ENCODE measurements around the gene AMH. TPM values are rescaled to one million over a fixed set of nuclear protein-coding genes. Genes with fewer than 3 reads are reported as not detected.

Gene AMH
- total and polyA plus RNA-seq, 2 of the 13 experiments (the other 11 are each of a cell fraction or from before 2014, with no cell fraction given), result 0.03 to 0.18 TPM

DNA sequence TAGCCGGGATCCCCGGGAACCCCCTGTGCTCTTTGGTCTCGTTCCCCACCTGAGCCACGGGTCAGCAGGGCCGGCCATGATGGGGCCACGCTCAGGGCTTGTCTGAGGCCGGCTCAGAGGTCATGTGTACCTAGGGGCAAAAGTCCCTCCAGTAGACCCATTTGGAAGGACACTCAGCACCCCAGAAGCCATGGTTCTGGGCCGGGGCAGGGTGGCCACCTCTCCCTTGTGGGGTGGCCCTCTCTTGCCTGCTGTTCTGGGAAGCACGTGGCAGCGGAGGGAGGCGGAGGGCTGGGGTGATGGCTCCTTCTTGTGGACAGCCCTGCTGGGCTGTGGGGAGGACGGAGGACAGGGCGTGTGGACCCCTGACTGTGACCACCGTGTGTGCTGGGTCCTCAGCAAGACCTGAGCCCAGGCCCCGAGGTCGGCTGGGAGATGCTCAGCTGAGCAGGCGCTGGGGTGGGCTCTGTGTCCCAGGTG, 39.3 kb downstream of the AMH start (continued):
- TF ChIP-seq, protein P1, sequence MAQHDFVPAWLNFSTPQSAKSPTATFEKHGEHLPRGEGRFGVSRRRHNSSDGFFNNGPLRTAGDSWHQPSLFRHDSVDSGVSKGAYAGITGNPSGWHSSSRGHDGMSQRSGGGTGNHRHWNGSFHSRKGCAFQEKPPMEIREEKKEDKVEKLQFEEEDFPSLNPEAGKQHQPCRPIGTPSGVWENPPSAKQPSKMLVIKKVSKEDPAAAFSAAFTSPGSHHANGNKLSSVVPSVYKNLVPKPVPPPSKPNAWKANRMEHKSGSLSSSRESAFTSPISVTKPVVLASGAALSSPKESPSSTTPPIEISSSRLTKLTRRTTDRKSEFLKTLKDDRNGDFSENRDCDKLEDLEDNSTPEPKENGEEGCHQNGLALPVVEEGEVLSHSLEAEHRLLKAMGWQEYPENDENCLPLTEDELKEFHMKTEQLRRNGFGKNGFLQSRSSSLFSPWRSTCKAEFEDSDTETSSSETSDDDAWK (CRISPR knock-in tag; IDR thresholded peaks at IDR 0.05), result no peak
- TF ChIP-seq ELF1 (CRISPR knock-in tag; IDR thresholded peaks at IDR 0.05), result peak; percentile 26; the same call in 1 of the 2 replicates
- TF ChIP-seq, protein P2, sequence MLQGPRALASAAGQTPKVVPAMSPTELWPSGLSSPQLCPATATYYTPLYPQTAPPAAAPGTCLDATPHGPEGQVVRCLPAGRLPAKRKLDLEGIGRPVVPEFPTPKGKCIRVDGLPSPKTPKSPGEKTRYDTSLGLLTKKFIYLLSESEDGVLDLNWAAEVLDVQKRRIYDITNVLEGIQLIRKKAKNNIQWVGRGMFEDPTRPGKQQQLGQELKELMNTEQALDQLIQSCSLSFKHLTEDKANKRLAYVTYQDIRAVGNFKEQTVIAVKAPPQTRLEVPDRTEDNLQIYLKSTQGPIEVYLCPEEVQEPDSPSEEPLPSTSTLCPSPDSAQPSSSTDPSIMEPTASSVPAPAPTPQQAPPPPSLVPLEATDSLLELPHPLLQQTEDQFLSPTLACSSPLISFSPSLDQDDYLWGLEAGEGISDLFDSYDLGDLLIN (CRISPR knock-in tag; IDR thresholded peaks at IDR 0.05; ENCODE audit: borderline replicate concordance), result no peak
- no peak for TF ChIP-seq TCF7L2 (IDR thresholded peaks at IDR 0.05; ENCODE audit: low read depth, low read length)
- TF ChIP-seq, protein P3, sequence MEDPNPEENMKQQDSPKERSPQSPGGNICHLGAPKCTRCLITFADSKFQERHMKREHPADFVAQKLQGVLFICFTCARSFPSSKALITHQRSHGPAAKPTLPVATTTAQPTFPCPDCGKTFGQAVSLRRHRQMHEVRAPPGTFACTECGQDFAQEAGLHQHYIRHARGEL (CRISPR knock-in tag; IDR thresholded peaks at IDR 0.05), result no peak
- TF ChIP-seq MEF2D (CRISPR knock-in tag; IDR thresholded peaks at IDR 0.05), result peak; percentile 23; the same call in 1 of the 2 replicates
- TF ChIP-seq, protein P4, sequence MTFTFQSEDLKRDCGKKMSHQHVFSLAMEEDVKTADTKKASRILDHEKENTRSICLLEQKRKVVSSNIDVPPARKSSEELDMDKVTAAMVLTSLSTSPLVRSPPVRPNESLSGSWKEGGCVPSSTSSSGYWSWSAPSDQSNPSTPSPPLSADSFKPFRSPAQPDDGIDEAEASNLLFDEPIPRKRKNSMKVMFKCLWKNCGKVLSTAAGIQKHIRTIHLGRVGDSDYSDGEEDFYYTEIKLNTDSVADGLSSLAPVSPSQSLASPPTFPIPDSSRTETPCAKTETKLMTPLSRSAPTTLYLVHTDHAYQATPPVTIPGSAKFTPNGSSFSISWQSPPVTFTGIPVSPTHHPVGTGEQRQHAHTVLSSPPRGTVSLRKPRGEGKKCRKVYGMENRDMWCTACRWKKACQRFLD (CRISPR knock-in tag; IDR thresholded peaks at IDR 0.05; ENCODE audit: borderline replicate concordance), result 0 out of 2 replicates have a peak, but pooled peaks have one; percentile 22
- TF ChIP-seq ZSCAN31 (CRISPR knock-in tag; IDR thresholded peaks at IDR 0.05; ENCODE audit: low read depth), result peak; percentile 41; the same call in 1 of the 2 replicates
- TF ChIP-seq TRIM24 (CRISPR knock-in tag; IDR thresholded peaks at IDR 0.05), result 0 out of 2 replicates have a peak, but pooled peaks have one; percentile 28
- TF ChIP-seq YY1 (IDR thresholded peaks at IDR 0.05; ENCODE audit: insufficient read depth, insufficient replicate concordance, low read depth, low read length), result peak; percentile 78
- TF ChIP-seq, protein P5, sequence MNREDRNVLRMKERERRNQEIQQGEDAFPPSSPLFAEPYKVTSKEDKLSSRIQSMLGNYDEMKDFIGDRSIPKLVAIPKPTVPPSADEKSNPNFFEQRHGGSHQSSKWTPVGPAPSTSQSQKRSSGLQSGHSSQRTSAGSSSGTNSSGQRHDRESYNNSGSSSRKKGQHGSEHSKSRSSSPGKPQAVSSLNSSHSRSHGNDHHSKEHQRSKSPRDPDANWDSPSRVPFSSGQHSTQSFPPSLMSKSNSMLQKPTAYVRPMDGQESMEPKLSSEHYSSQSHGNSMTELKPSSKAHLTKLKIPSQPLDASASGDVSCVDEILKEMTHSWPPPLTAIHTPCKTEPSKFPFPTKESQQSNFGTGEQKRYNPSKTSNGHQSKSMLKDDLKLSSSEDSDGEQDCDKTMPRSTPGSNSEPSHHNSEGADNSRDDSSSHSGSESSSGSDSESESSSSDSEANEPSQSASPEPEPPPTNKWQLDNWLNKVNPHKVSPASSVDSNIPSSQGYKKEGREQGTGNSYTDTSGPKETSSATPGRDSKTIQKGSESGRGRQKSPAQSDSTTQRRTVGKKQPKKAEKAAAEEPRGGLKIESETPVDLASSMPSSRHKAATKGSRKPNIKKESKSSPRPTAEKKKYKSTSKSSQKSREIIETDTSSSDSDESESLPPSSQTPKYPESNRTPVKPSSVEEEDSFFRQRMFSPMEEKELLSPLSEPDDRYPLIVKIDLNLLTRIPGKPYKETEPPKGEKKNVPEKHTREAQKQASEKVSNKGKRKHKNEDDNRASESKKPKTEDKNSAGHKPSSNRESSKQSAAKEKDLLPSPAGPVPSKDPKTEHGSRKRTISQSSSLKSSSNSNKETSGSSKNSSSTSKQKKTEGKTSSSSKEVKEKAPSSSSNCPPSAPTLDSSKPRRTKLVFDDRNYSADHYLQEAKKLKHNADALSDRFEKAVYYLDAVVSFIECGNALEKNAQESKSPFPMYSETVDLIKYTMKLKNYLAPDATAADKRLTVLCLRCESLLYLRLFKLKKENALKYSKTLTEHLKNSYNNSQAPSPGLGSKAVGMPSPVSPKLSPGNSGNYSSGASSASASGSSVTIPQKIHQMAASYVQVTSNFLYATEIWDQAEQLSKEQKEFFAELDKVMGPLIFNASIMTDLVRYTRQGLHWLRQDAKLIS (CRISPR knock-in tag; IDR thresholded peaks at IDR 0.05), result no peak
- TF ChIP-seq ZNF432 (CRISPR knock-in tag; IDR thresholded peaks at IDR 0.05; ENCODE audit: borderline replicate concordance), result no peak
- TF ChIP-seq, protein P6, sequence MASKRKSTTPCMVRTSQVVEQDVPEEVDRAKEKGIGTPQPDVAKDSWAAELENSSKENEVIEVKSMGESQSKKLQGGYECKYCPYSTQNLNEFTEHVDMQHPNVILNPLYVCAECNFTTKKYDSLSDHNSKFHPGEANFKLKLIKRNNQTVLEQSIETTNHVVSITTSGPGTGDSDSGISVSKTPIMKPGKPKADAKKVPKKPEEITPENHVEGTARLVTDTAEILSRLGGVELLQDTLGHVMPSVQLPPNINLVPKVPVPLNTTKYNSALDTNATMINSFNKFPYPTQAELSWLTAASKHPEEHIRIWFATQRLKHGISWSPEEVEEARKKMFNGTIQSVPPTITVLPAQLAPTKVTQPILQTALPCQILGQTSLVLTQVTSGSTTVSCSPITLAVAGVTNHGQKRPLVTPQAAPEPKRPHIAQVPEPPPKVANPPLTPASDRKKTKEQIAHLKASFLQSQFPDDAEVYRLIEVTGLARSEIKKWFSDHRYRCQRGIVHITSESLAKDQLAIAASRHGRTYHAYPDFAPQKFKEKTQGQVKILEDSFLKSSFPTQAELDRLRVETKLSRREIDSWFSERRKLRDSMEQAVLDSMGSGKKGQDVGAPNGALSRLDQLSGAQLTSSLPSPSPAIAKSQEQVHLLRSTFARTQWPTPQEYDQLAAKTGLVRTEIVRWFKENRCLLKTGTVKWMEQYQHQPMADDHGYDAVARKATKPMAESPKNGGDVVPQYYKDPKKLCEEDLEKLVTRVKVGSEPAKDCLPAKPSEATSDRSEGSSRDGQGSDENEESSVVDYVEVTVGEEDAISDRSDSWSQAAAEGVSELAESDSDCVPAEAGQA (IDR thresholded peaks at IDR 0.05; ENCODE audit: low read depth), result 0 out of 2 replicates have a peak, but pooled peaks have one; percentile 19
- TF ChIP-seq, protein P6 (CRISPR knock-in tag; IDR thresholded peaks at IDR 0.05; ENCODE audit: borderline replicate concordance), result no peak

All from HepG2 (cell line).